ENCODE data around the gene RPL19.

RPL19 gene

DNA sequence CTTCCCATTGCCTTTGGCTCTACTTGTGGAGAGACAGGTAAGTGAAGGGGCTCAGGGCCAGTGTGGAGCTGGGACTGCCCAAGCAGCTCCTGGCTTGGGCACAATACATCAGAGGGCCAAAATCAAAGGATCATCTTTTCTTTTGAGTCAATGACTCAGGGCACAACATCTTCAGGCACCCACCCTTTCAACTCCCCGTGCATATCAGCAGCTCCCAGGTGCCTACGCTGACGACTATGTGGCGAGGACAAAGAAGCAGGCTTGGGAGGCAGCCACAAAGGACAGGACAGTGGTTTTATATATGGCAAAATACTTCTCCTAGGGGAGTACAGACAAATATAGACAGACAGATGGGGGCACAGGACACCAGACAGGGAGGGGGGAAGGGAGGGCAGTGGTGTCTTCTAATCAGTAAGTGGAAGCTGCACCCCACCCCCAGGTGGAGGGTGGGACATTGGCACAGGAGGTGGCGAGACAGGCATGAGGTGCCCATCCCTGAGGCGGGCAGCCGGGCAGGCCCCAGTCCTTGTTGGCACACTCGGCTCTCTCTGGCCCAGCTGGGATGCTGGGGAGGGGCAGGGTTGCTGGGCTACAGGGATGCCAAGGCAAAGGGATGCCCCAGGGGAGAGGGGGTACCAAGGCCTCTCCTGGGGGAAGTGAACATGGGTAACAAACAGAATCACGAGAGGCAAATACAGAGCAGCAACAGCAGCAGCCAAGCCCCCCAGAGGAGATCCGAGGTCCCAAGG is 26.4 kb upstream of the RPL19 start:
- DNase-seq: no peak

DNA sequence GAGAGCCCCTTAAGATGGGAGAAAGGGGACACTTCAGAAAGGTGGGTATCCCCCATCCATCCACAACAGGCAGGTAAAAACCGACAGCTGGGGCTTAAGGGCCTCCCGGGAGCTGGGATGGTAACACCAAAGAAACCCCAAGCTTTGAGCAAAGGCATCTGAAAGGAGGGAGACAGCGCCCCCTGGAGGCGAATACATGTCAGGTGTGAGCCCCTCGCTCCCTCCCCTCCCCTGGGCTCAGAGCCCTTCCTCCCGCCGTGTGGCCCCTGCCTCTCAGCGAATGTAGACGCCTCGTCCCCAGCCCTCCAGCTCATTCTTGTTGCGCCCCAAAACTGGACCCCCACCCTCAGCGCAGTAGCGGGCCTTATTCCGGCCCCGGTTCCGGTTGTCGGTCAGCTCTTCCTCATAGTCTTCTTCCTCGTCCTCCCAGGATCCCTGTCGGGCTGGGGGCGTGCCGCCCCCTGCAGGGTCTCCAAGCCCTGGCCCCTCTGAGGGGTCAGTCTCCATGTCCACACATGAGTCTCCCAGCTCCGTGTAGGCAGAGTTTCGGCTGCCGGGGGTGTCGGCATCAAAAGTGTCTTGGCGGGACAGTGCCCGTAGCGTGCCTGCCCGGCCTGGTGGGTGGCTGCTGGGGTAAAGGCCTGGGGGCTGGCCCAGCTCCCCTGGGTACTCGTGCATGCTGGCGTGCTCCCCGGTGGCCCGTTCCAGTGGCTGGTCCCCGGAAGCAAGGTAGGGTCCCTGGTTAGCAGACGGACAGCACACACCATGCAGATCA is 25.0 kb upstream of the RPL19 start:
- peak; percentile 80 for DNase-seq

DNA sequence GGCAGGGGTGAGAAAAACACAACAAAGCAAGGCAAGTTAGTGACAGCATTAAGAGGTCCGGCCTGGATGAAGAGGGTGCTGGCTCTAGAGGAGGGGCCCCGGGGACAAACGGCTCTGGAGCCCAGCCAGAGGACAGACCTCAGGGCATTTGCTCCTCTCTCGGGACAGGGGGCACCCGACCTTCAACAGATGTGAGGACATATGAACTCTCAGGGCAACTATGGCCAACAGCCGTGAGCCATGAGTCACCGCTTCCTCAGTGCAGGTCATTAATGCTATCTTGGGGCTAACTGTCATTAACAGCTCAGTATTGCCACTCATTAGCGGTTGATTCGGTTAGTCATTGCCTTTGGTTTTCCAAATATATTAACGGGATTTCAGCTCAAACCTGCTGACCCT is 24.4 kb upstream of the RPL19 start:
- DNase-seq: no peak

DNA sequence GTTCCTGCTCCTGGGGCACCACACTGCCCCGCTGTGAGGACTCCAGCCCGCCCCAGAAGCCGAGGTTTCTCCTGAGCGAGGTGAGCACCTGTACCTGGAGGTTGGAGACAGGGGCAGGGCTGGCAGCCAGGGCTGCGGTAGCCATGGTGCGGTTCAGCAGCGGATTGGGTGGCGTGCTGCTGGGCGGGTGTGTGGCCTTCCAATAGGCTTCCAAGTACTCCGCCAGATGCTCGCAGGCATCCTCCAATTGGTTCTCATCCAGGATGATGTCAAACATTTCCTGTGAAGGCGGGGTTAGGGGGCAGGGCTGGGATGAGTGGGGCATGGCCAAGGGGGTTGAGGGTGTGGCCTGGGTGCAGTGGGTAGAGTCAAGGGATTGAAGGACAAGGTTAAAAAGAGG is 22.8 kb upstream of the RPL19 start:
- DNase-seq: no peak

DNA sequence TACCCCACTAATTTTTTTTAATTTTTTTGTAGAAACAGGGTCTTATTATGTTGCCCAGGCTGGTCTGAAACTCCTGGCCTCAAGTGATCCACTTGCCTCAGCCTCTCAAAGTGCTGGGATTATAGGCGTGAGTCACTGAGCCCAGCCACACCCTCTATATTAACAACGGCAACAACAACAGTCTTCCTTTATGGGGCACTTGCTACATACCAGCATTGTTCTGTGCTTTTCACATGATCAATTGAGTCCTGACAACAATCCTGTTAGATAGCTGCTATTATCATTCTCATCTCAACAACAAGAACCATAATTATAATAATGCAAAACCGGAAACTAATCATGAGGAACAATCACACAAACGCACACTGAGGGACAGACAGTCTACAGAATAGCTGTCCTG is 21.5 kb upstream of the RPL19 start:
- no peak for DNase-seq

DNA sequence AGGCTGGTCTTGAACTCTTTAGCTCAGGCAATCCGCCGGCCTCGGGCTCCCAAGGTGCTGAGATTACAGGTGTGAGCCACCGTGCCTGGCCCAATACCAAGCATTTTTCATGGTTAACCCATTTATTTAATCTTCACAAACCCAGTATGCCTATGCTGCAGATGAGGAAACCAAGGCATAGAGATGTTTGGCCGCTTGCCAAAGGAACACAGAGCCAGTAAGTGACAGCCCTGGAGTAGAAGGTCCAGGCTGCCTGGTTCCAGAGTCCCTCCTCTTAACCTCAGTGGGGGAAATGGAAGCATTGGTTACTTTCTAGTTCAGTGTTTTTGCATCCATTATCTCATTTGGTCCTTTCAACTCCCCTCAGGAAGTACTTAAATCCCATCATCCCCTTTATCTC is 18.8 kb upstream of the RPL19 start:
- no peak for DNase-seq

DNA sequence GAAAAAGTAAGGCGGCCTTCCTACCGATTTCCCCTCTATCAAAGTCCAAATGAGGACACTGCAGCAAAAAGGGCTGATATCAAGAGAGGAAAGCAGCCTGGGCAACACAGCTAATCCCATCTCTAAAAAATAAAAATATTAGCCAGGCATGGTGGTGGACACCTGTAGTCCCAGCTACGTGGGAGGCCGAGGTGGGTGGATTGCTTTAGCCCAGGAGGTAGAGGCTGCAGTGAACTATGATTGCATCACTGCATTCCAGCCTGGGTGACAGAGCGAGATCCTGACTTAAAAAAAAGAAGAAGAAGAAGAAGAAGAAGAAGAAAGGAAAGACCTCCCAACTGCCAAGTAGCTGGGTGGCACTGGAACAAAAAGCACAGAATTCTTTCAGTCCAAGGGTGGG is 17.0 kb upstream of the RPL19 start:
- no peak for DNase-seq

DNA sequence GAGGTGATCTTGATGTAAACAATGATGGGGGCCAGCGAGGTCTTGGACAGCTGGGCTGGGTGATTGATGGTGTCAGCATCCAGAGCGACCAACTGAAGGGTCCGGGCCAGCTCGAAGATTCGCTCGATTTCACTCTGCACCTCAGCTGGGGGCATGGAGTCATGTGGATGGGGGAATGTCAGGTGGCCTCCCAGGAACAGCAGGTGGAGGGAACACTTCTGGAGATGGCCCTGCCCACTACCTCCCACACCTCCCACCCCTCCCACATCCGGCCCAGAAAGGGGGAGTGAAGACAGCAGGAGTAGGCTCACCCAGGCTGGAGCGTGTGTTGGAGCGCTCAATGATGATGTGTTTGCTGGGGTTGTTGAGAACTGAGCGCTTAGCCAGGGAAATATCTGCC is 16.4 kb upstream of the RPL19 start:
- no peak for DNase-seq

DNA sequence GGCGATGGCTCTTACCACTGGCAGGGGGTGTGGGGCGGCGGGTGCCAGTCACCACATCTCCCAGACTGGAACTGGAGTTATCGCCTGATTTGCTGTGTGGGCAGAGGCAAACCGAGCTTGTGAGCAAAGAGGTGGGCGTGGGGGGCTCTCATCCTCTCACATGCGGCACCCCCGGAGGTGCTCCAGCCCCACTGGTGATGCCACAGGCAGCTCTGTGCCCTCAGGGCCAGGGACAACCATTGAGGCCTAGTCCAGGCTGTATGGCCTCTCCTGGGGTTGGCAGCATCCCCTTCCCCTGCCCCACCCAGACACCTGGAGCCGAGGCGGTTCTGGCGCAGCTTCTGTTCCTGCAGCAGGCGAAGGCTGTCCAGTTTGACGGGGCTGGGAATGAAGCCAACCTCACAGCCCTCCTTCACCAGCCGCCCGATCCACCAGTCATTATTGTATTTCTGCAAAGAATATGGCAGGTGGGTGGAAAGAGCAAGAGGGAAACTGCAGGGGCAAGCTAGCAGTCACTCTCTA is 13.5 kb upstream of the RPL19 start:
- no peak for DNase-seq

DNA sequence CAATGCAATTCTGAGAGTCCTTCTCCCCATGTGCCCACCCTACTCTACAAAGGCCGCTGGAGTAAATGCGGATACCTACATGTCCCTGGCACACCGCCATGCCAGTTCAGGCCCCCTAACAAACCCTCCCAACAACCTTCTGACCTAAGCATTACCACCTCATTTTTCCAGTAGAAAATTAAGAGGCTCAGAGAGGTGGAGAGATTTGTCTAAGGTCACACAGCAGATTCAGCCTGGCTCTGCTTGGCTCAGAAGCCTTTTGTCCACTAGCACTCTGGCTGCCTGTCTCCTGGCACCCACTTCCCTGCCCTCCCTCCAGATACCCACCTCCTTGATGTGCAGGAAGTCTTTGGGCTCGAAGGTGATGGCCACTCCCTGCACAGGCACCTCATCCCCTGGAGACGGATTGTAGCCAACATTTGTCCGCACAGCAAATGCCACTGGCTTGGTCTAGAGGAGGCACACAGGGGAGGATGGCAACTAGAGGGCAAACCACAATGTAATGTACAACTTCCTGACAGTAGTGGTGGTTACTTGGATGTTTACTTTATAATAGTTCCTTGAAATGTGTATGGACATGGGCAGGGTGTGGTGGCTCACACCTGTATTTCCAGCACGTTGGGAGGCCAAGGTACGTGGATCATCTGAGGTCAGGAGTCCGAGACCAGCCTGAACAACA is 12.8 kb upstream of the RPL19 start:
- DNase-seq: no peak

DNA sequence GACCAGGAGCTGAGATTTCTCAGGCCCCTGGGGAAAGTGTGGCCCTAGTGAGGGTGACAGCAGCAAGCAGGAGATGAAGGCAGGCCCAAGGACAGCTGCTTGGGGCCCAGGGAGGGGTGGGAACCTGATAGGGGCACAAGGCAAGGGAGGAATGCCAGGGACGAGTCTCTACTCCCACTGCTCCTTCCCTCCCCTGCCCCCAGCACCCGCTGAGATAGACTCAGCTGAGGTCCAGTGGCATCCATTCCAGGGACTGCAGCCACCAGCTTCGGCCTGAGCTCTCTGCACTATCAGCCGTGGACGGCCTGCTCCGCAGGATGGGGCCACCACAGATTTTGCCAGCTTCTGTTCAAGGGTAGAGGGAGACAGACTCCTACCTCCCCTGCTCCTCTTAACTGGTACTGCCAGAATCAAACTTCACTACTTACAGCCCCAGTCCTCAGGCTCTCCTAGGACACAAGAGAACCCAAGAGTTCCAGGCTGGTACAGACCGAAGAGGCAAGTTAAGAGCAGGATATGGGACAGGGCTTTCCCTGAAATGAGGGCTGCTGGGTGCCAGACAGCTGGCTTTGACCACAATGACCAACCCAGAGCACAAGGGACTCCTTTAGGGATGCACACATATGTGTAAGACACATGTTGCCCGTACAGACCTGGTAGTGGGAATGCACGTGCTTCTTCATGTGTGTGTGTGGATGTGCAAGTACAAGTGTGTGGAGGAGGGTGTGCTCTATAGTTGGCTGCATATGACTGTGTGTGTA is 8.2 kb upstream of the RPL19 start:
- peak; percentile 59 for DNase-seq

DNA sequence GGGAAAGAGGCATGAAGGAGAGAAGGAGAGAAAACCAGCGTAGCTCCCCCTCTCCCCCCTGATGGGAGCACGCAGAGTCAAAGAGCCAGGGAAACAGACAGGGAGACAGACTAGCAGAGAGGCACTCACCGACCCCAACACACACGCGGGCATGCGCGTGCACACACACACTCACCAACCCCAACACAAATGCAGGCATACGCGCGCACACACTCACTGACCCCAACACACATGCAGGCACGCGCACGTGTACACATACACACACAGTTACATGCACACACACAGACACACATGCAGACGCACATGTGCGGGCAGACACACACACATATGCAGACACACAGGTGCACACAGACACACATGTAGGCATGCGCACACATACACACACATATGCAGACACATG is 7.2 kb upstream of the RPL19 start:
- DNase-seq: no peak

DNA sequence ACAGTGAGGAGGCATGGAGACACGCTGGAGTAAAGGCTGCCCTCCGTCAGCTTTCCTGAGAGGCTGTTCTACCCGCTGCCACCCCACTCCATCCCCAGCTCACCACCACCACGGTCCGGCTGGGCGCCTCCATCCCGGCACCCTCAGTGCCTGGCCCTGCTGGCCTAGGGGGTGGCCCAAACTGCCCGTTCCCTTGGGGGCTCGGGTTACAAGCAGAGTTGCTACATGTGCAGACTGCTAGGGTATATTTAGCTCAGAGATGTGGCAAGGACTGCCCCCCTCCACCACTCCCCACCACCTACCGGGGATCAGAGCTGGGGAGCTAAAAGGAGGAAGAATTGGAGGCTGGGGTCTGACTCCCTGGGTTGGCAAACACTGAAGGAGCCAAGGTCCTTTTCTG is 6.7 kb upstream of the RPL19 start:
- peak; percentile 50 for DNase-seq

DNA sequence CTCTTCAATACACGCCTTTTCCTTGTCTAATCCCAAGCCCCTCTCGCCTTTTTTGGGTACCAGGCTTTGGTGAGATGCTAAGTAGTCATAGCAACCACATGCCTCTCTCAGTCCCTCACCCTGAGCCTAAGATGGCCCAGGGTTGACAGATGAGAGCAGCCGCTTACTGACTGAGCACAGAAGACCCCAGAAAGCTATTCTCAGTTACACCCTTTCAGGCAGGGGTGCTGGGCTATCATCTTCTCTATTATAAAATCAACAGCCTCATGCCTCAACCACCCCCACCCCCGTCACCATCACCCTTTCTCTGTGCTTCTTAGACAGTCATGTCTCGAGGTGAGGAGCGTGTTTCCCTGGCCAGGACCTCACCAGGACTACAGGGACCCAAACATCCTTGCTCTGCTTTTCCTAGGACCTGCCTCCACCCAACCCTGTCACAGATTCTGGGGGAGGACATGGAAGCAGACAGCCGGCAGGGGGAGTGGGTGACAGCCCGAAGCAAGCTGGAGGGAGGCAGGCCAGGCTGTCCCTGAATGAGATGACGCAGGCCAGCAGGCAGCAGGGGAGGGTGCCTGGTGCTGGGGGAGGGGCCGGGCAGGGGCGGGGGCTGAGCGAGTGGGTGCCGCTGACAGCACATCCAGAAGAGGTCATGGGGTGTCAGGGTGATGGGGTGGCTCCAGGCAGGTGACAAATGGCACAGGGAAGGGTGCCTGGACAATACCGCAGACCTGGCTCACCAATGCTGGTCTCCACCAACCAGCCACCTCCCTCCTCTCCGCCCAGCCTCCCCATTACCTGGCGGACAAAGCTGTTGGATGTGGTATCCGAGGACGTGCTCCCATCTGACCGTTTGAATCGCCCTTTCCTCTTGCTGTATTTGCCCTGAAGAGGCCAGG is 5.7 kb upstream of the RPL19 start:
- peak; percentile 78 for DNase-seq

DNA sequence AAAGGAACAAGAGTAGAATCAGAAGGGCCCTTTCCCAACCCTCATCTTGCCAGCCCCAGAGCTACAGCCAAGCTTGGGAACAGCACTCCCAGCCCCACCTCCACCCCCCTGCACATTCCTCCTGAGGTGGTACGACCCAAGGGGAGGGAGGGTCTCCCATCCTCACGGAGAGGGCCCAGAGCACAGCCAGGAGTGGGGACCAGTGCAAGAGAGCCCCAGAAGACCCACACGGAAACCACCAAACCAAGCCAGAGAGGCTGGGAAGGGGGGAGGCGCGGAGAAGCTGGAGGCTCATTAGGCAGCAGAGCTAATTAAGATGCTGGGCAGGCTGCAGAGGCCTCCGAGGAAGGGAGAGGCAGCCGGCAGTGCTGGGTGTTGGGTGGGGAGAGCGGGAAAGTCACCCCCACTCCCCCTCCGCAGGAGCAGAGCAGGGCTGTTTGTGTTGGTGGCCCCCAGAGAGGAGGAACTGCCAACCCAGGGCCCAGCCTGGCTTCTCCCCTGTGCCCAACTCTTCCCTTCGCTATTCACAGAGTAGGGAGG is 5.0 kb upstream of the RPL19 start:
- DNase-seq: peak; percentile 37

DNA sequence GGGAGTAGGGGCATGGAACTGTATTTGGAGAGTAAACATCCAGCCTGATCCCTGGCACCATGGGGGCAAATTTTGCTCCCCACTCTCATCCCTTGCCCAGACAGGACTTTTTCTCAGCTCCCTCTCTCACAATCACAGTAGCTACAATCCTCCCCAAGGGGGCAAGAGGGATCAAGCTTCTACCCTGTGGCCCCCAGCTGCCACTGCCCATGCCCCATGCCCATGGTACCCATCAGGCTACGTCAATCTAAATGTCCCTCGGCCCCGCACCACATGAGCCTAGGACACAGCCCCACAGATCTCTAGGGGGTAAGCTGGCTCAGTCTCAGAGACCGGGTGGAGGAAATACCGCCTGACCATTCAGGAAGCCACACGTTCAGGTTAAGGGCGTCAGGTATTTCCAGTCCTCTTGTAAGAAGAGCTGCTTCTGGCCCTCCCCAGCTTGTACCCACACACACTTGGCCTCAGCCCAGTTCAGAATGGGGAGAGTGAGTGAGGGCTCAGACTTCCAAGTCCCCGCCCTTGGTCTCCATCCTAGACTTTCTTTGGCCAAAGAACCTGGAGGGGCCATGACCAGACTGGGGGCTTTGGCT is 4.4 kb upstream of the RPL19 start:
- DNase-seq: peak; percentile 78

DNA sequence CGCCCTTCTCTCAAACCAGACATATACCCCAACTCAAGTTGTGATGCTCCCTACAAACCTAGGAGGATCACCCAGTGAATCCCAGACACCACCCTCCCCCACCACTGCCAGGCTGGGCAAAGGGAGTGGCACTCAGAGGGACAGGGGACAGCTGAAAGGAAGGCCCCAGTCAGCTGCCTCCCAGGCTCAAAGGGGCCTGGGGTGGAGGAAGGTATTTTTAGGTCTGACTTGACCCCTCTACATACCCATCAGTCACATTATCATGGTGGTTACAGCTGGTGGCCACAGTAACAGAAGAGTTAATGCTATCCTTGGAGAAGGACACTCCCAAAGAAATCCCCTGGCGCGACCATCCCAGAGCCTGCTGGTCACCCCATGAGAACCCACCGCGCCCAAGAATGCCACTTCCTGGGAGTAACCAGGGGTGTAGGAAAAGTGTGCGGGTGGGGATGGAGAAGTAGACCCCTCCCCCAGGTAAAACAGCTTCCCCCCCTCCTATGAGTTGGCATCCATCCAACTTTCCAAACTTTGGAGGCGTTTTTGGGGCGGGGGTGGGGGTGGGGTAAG is 3.8 kb upstream of the RPL19 start:
- peak; percentile 72 for DNase-seq

DNA sequence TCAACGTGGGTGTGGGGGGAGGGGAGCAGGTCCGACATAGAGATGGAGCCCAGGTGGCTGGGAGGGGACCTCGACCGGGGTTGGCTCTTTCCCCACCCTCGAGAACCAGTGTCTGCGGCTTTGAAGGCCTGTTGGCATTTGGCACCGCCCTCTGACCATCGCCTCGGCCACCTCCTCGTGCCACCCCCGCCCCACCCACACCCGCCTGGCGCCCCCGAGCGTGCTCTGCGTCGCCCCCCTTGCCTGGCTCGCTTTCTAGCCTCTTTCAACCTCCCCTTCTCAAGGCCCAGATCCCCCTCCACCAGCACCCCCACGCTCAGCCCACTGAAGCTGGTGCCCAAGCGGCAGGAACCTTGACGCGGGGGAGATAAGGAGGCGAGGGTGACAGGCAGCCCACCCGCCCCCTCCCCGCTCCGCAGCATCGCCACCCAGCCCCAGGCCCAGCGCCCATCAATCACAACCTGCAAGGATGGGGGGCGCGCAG is 3.2 kb upstream of the RPL19 start:
- peak; percentile 79 for DNase-seq

DNA sequence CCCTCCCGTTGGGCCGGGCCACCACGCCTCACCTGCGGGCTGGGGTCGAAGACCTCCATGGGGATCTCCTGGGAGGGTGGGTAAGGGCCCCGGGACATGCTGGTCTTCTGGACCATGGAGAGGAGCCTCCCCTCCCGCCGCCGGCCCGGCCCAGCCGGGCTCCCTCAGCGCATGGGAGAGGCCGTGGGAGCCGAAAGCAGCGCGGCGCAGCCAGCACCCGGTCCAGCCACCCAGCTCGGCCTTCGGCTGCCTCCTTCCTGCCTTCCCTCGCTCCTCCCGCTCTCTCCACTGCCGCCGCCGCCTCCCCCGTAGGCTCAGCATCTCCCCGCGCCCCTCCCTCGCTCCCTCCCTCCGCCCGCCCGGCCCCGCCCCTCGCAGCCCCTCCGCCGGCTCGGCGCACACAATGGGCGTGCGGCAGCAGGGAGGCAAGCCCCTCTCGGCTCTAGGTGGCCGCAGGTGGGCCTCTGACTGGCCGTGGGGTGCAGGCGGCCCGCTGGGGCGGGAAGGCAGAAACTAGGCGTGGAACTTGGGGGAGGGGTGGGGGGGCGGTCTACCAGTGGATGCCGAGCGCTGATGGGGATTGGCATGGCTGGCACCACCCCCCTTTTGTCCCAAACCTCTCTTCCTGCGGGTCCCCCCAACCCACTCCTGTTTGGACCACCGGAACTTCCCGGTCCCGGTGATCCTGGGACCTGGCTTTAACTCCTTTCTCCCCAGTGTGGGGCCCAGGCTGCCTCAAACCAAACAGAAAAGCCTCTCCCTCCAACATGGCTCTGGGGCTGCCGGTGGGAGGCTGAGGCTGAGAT is 2.5 kb upstream of the RPL19 start, which contains the start of gene CACNB1:
TSS of gene CACNB1 (minus strand) at position 290 of the 806 bp plus-strand sequence. CDS start at position 116, 174 bp downstream.
- DNase-seq: peak; percentile 91

DNA sequence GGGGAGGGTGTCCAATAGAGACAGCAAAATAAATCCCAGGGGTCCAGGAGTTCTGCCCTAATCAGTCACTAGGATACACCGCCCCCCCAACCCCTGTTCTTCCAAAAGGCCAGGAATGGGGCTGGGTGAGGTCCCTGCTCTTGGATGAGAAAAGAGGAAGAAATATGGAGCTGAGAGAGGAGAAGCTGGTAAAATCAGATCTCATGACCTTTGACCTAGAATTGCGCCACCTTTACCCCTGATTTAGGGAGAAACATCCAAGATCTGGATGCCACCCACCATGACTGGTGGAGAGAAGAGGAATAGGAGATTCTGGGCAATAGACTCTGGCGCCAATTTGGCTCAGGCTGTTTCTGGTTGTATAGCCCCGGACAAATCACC is 1.9 kb upstream of the RPL19 start:
- no peak for DNase-seq
